Fibroblast of lung (primary cell): Measurements from ENCODE around the gene ATOH7. TPM values are rescaled to one million over a fixed set of nuclear protein-coding genes. Genes with fewer than 3 reads are reported as not detected.

Experiments
- DNase-seq, 2 donors: peaks; one replicate each; pipeline versions ENCODE4 v3.0.0 to v3.0.0-alpha.2; 2010; ENCODE audit warnings: low read depth in 2 of 2
- H2AFZ ChIP-seq: 2 replicates; pipeline ENCODE4 v1.5.1; 2012; ENCODE audit warnings: low read length, control low read depth, inconsistent platforms
- H3K27ac ChIP-seq: 2 replicates; pipeline ENCODE4 v1.5.1; 2011; ENCODE audit warnings: low read length, control low read depth; ENCODE audit not compliant: insufficient read depth
- H3K27me3 ChIP-seq: 2 replicates; pipeline ENCODE4 v1.5.1; 2011; ENCODE audit warnings: mild to moderate bottlenecking, low read length; ENCODE audit not compliant: control insufficient read depth, insufficient read depth
- H3K36me3 ChIP-seq: 2 replicates; pipeline ENCODE4 v1.5.1; 2011; ENCODE audit warnings: low read length; ENCODE audit not compliant: control insufficient read depth, insufficient read depth
- H3K4me1 ChIP-seq: 2 replicates; pipeline ENCODE4 v1.5.1; 2011; ENCODE audit warnings: low read length; ENCODE audit not compliant: control insufficient read depth, insufficient read depth; ENCODE audit errors: extremely low read depth
- H3K4me2 ChIP-seq: 2 replicates; pipeline ENCODE4 v1.5.1; 2011; ENCODE audit warnings: low read length, control low read depth; ENCODE audit not compliant: insufficient read depth; ENCODE audit errors: extremely low read depth
- H3K4me3 ChIP-seq, 4 experiments: fragments of 200-600 bp in 1 of 4; sonication (generic) in 1 of 4; replicated peaks in 1 of 4; 2 replicates each; pipeline ENCODE4 v1.5.1; 2011 to 2016; ENCODE audit warnings: low read length in 4 of 4, low read depth in 3 of 4, mild to moderate bottlenecking in 3 of 4, control low read depth in 2 of 4, inconsistent platforms in 1 of 4, mixed read lengths in 1 of 4; ENCODE audit not compliant: insufficient read depth in 1 of 4; ENCODE audit errors: control extremely low read depth in 1 of 4
- H3K79me2 ChIP-seq: 2 replicates; pipeline ENCODE4 v1.5.1; 2012; ENCODE audit warnings: mild to moderate bottlenecking, low read length, inconsistent platforms; ENCODE audit not compliant: control insufficient read depth, insufficient read depth
- H3K9ac ChIP-seq: 2 replicates; pipeline ENCODE4 v1.5.1; 2011; ENCODE audit warnings: mild to moderate bottlenecking, low read length, control low read depth; ENCODE audit not compliant: insufficient read depth
- H3K9me3 ChIP-seq: 2 replicates; pipeline ENCODE4 v1.5.1; 2012; ENCODE audit warnings: low read depth, low read length; ENCODE audit not compliant: control insufficient read depth, insufficient read depth
- H4K20me1 ChIP-seq: 2 replicates; pipeline ENCODE4 v1.5.1; 2011; ENCODE audit warnings: low read length; ENCODE audit not compliant: control insufficient read depth, insufficient read depth; ENCODE audit errors: extremely low read depth
- CTCF ChIP-seq, 2 donors: IDR thresholded peaks in 1 of 2; conservative IDR thresholded peaks in 1 of 2; 1 replicate in 1 of 2; 2 replicates in 1 of 2; pipeline ENCODE4 v1.5.1; 2011 to 2012; ENCODE audit warnings: low read length in 2 of 2, control low read depth in 1 of 2, inconsistent platforms in 1 of 2, low read depth in 1 of 2, mild to moderate bottlenecking in 1 of 2
- EZH2 ChIP-seq: IDR thresholded peaks from 2 replicates; pipeline ENCODE4 v1.5.1; 2012; ENCODE audit warnings: low read length, control low read depth, mild to moderate bottlenecking; ENCODE audit errors: missing control alignments
- polyA plus RNA-seq, 2 donors: library from polyadenylated mRNA; depleted of rRNA in 1 of 2; stranded (reverse) in 1 of 2; unstranded in 1 of 2; fragments of >200 nt; gene quantifications; 2 replicates each; pipeline ENCODE4 v1.2.1, GENCODE V29; 2011 to 2012; ENCODE audit warnings: missing spikeins in 1 of 2
- total RNA-seq: library from RNA; depleted of rRNA; stranded (reverse); fragments of >200 nt; gene quantifications from 2 replicates; pipeline ENCODE4 v1.2.1, GENCODE V29; 2014

The ATOH7 gene
- total and polyA plus RNA-seq, 2 donors (not counting 1 experiment from before 2014, with no cell fraction given): not detected

- H3K27ac ChIP-seq: no peak overlapping the region
- no peaks in the 10 kb centered on the region for H3K27me3 ChIP-seq
- H3K4me2 ChIP-seq: no peak overlapping the region
- no peak for TF ChIP-seq EZH2
- no peak for TF ChIP-seq CTCF (conservative IDR thresholded peaks at IDR 0.05 in 1 of 2, IDR thresholded peaks at IDR 0.05 in 1 of 2; ENCODE audit: low read depth in 1 of 2, low read length in 2 of 2)
- H3K36me3 ChIP-seq: no peaks in the 10 kb centered on the region
- no peak overlapping the region for H3K9ac ChIP-seq
- no peaks in the 10 kb centered on the region for H3K4me1 ChIP-seq
- no peaks in the 10 kb centered on the region for H3K79me2 ChIP-seq
- no peak overlapping the region for H3K4me3 ChIP-seq
- H4K20me1 ChIP-seq: no peaks in the 10 kb centered on the region
- H3K9me3 ChIP-seq: no peaks in the 10 kb centered on the region
- H2AFZ ChIP-seq: no peak overlapping the region
- no peak for DNase-seq
These were observed 46.8 kb downstream of the ATOH7 start for GRCh38 chr10:68185085-68185484.

- H3K4me3 ChIP-seq: no peak overlapping the region
These were observed 47.4 kb downstream of the ATOH7 start for GRCh38 chr10:68184546-68184945.

More at GRCh38 chr10:68184546-68184945, 47.4 kb downstream of the ATOH7 start:
- no peaks in the 10 kb centered on the region for H3K79me2 ChIP-seq
- no peak for TF ChIP-seq EZH2
- TF ChIP-seq CTCF (conservative IDR thresholded peaks at IDR 0.05 in 1 of 2, IDR thresholded peaks at IDR 0.05 in 1 of 2; ENCODE audit: low read depth in 1 of 2, low read length in 2 of 2): no peak
- no peaks in the 10 kb centered on the region for H4K20me1 ChIP-seq
- no peak overlapping the region for H3K27ac ChIP-seq
- H3K9me3 ChIP-seq: no peaks in the 10 kb centered on the region
- no peaks in the 10 kb centered on the region for H3K4me1 ChIP-seq
- H3K4me2 ChIP-seq: no peak overlapping the region
- H2AFZ ChIP-seq: peak overlapping the region; percentile 2
- no peaks in the 10 kb centered on the region for H3K36me3 ChIP-seq
- DNase-seq: no peak
- no peaks in the 10 kb centered on the region for H3K27me3 ChIP-seq
- H3K9ac ChIP-seq: no peak overlapping the region

Other genes with a start within 250 kb of the ATOH7 start
- gene HERC4, start 156.8 kb downstream of the ATOH7 start, total RNA-seq: 77.0 and 140 TPM in 2 replicates
- 53.1 and 93.3 TPM in 2 replicates for gene HERC4, start 156.8 kb downstream of the ATOH7 start, polyA plus RNA-seq
- under 0.01 and 1.2 TPM in 2 replicates for gene MYPN, start 122.6 kb downstream of the ATOH7 start, total RNA-seq
- 0.77 and 1.9 TPM in 2 replicates for gene MYPN, start 122.6 kb downstream of the ATOH7 start, polyA plus RNA-seq
- gene HNRNPH3, start 100.0 kb upstream of the ATOH7 start, total RNA-seq: 36.5 and 36.7 TPM in 2 replicates
- 51.1 and 102 TPM in 2 replicates for gene HNRNPH3, start 100.0 kb upstream of the ATOH7 start, polyA plus RNA-seq
- gene PBLD, start 100.8 kb upstream of the ATOH7 start, total RNA-seq: 2.8 and 5.1 TPM in 2 replicates
- 1.3 TPM in 2 replicates for gene PBLD, start 100.8 kb upstream of the ATOH7 start, polyA plus RNA-seq
- gene RUFY2, start 175.2 kb upstream of the ATOH7 start, total RNA-seq: 18.2 and 25.9 TPM in 2 replicates
- 14.3 and 18.4 TPM in 2 replicates for gene RUFY2, start 175.2 kb upstream of the ATOH7 start, polyA plus RNA-seq
- 5.6 and 6.4 TPM in 2 replicates for gene DNA2, start 239.9 kb upstream of the ATOH7 start, total RNA-seq
- 2.6 and 5.7 TPM in 2 replicates for gene DNA2, start 239.9 kb upstream of the ATOH7 start, polyA plus RNA-seq